Loucy (cell line): ENCODE data around the gene RANBP3L.

Experiments
- H2AFZ ChIP-seq: fragments of 200-600 bp; sonication (generic); 2 replicates; pipeline ENCODE4 v1.6.0; 2016; ENCODE audit warnings: antibody characterized with exemption, mild to moderate bottlenecking, low read length, moderate library complexity
- H3F3A ChIP-seq: fragments of 200-600 bp; 2 replicates; pipeline ENCODE4 v1.6.0; 2016; ENCODE audit warnings: antibody characterized with exemption, low read depth, mild to moderate bottlenecking
- H3K27me3 ChIP-seq: fragments of 200-600 bp; sonication (generic); 2 replicates; pipeline ENCODE4 v1.6.1; 2014; ENCODE audit warnings: low read length, mild to moderate bottlenecking; ENCODE audit not compliant: insufficient read depth, poor library complexity, severe bottlenecking
- H3K36me3 ChIP-seq: fragments of 200-600 bp; sonication (generic); 2 replicates; pipeline ENCODE4 v1.6.1; 2016; ENCODE audit warnings: low read length; ENCODE audit not compliant: insufficient read depth
- H3K4me1 ChIP-seq: fragments of 200-600 bp; sonication (generic); 2 replicates; pipeline ENCODE4 v1.5.1; 2014; ENCODE audit warnings: low read length, mild to moderate bottlenecking; ENCODE audit not compliant: insufficient read depth, poor library complexity, severe bottlenecking
- H3K4me2 ChIP-seq: fragments of 200-600 bp; sonication (generic); 2 replicates; pipeline ENCODE4 v1.6.0; 2014; ENCODE audit warnings: antibody characterized with exemption, low read length, low read depth, mild to moderate bottlenecking; ENCODE audit not compliant: poor library complexity, severe bottlenecking
- H3K4me3 ChIP-seq: fragments of 200-600 bp; sonication (generic); 2 replicates; pipeline ENCODE4 v1.5.1; 2014; ENCODE audit warnings: low read length, mild to moderate bottlenecking, mixed read lengths; ENCODE audit not compliant: poor library complexity, severe bottlenecking
- H3K79me2 ChIP-seq: fragments of 200-600 bp; sonication (generic); 2 replicates; pipeline ENCODE4 v1.6.1; 2014; ENCODE audit warnings: low read length; ENCODE audit not compliant: insufficient read depth
- H3K9ac ChIP-seq: fragments of 200-600 bp; sonication (generic); 2 replicates; pipeline ENCODE4 v1.6.0; 2014; ENCODE audit warnings: mild to moderate bottlenecking, low read depth, low read length, moderate library complexity; ENCODE audit not compliant: poor library complexity, severe bottlenecking
- H3K9me2 ChIP-seq: fragments of 200-600 bp; sonication (generic); replicated peaks from 2 replicates; pipeline ENCODE4 v1.6.1; 2016; ENCODE audit warnings: low read depth, low read length, mixed read lengths
- H3K9me3 ChIP-seq: fragments of 200-600 bp; sonication (generic); 2 replicates; pipeline ENCODE4 v1.6.1; 2014; ENCODE audit warnings: mild to moderate bottlenecking, antibody characterized with exemption, low read length, low read depth; ENCODE audit not compliant: insufficient read depth
- H4K20me1 ChIP-seq: fragments of 200-600 bp; sonication (generic); 2 replicates; pipeline ENCODE4 v1.6.0; 2014; ENCODE audit warnings: antibody characterized with exemption, low read length, mild to moderate bottlenecking; ENCODE audit not compliant: insufficient read depth, poor library complexity, severe bottlenecking
- CTCF ChIP-seq: fragments of 200-600 bp; sonication (generic); conservative IDR thresholded peaks from 2 replicates; pipeline ENCODE4 v1.5.1; 2014; ENCODE audit warnings: mild to moderate bottlenecking, antibody characterized with exemption, low read length
- EZH2phosphoT487 ChIP-seq: fragments of 200-600 bp; IDR thresholded peaks from 2 replicates; pipeline ENCODE4 v1.6.1; 2018; ENCODE audit warnings: antibody characterized with exemption, mild to moderate bottlenecking, moderate library complexity, borderline replicate concordance

Gene RANBP3L

GRCh38 chr5:36217567-36217966 is 84.1 kb downstream of the RANBP3L start:
- no peak overlapping the region for H3K4me2 ChIP-seq
- no peaks in the 10 kb centered on the region for H3K27me3 ChIP-seq
- H3K9me2 ChIP-seq, result no peaks in the 10 kb centered on the region
- H3K79me2 ChIP-seq, result no peaks in the 10 kb centered on the region
- no peaks in the 10 kb centered on the region for H3K9me3 ChIP-seq
- no peak overlapping the region for H3K4me3 ChIP-seq
- peaks cover 66% of the 10 kb centered on the region; the same call in 1 of the 2 replicates for H3K36me3 ChIP-seq
- no peak overlapping the region for H2AFZ ChIP-seq
- no peak overlapping the region for H3K9ac ChIP-seq
- H3F3A ChIP-seq, result no peaks in the 10 kb centered on the region
- no peaks in the 10 kb centered on the region for H3K4me1 ChIP-seq
- H4K20me1 ChIP-seq, result no peaks in the 10 kb centered on the region
- TF ChIP-seq CTCF (no peak), EZH2phosphoT487 (no peak)

- TF ChIP-seq CTCF (no peak), EZH2phosphoT487 (no peak)
- Histone ChIP-seq H3K4me3 (no peak overlapping the region), H3K9me2 (no peaks in the 10 kb centered on the region), H3K4me2 (no peak overlapping the region), H3K4me1 (no peaks in the 10 kb centered on the region), H3K36me3 (peaks cover 63% of the 10 kb centered on the region), H3K9me3 (no peaks in the 10 kb centered on the region), H4K20me1 (no peaks in the 10 kb centered on the region), H3K9ac (no peak overlapping the region), H3K79me2 (no peaks in the 10 kb centered on the region), H2AFZ (no peak overlapping the region), H3K27me3 (no peaks in the 10 kb centered on the region), H3F3A (no peaks in the 10 kb centered on the region)
These were observed 85.8 kb downstream of the RANBP3L start for GRCh38 chr5:36215910-36216309.

GRCh38 chr5:36214436-36214835 is 87.3 kb downstream of the RANBP3L start:
- Histone ChIP-seq H3K9me2 (no peaks in the 10 kb centered on the region), H3K27me3 (no peaks in the 10 kb centered on the region), H3K4me3 (no peak overlapping the region), H3K4me2 (no peak overlapping the region), H3K4me1 (no peaks in the 10 kb centered on the region), H3K36me3 (peaks cover 50% of the 10 kb centered on the region), H3K9ac (no peak overlapping the region), H2AFZ (no peak overlapping the region), H3K9me3 (no peaks in the 10 kb centered on the region), H3K79me2 (no peaks in the 10 kb centered on the region), H3F3A (no peaks in the 10 kb centered on the region), H4K20me1 (no peaks in the 10 kb centered on the region)
- peak; percentile 23; the same call in 1 of the 2 replicates for TF ChIP-seq CTCF
- TF ChIP-seq EZH2phosphoT487, result no peak
